Bronchial epithelial cell (primary cell): ENCODE results near the gene ZMYND8. TPM values are rescaled to one million over a fixed set of nuclear protein-coding genes. Genes with fewer than 3 reads are reported as not detected.
A peak's percentile ranks its signal among the peaks of the same experiment; 100 is the strongest.

ENCODE experiments used
- DNase-seq: peaks from one replicate; pipeline ENCODE4 v3.0.0-alpha.2; 2010; ENCODE audit warnings: low read depth
- FAIRE-seq: peaks from 2 replicates; lab custom pipeline; 2011; peaks lifted over from hg19 to GRCh38; lab: Jason Lieb, UNC
- H3K27me3 ChIP-seq: 2 replicates; pipeline ENCODE4 v1.5.1; 2011; ENCODE audit warnings: low read length; ENCODE audit not compliant: control insufficient read depth, insufficient read depth
- H3K36me3 ChIP-seq: 2 replicates; pipeline ENCODE4 v1.5.1; 2011; ENCODE audit warnings: low read length; ENCODE audit not compliant: control insufficient read depth, insufficient read depth
- H3K4me3 ChIP-seq: 2 replicates; pipeline ENCODE4 v1.5.1; 2011; ENCODE audit warnings: mild to moderate bottlenecking, low read depth, low read length, control low read depth
- CTCF ChIP-seq: IDR thresholded peaks from 2 replicates; pipeline ENCODE4 v1.5.1; 2011; ENCODE audit warnings: mild to moderate bottlenecking, moderate library complexity, low read length, control low read depth, inconsistent platforms; ENCODE audit not compliant: insufficient read depth, severe bottlenecking
- total RNA-seq: library from RNA; depleted of rRNA; stranded (reverse); fragments of >200 nt; gene quantifications from 2 replicates; pipeline ENCODE4 v1.2.1, GENCODE V29; 2014

ZMYND8 gene
- total RNA-seq, 1 donor from 2014 or later: 13.4 TPM

GRCh38 chr20:47160992-47161391 is 195.5 kb downstream of the ZMYND8 start:
- Histone ChIP-seq H3K4me3 (no peak overlapping the region), H3K27me3 (no peaks in the 10 kb centered on the region), H3K36me3 (no peaks in the 10 kb centered on the region)
- FAIRE-seq: no peak
- no peak for TF ChIP-seq CTCF
- no peak for DNase-seq

DNA sequence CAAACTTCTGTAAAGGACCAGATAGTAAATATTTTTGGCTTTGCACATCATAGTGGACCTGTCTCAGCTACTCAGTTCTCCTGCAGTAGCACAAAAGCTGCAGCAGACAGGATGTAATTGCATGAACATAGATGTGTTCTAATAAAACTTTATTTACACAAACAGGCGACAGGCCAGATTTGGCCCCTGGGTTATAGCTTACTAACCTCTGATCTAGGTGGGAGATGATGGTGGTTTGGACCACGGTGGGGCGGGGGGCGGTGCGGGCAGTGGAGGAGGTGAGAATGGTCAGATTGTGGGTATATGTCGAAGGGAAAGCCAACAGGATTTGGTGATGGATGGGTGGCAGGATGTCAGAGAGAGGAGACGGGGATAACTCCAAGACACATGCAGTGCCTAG is 196.3 kb downstream of the ZMYND8 start:
- H3K27me3 ChIP-seq: no peaks in the 10 kb centered on the region
- no peaks in the 10 kb centered on the region for H3K36me3 ChIP-seq
- FAIRE-seq: peak; percentile 68
- no peak for TF ChIP-seq CTCF
- DNase-seq: no peak
- no peak overlapping the region for H3K4me3 ChIP-seq

Other genes with a start within 250 kb of the ZMYND8 start
- gene NCOA3, start 145.2 kb upstream of the ZMYND8 start, total RNA-seq: 25.5 and 34.1 TPM in 2 replicates